Midbrain (tissue), 1 donor: ENCODE data around the gene CBL.
"Not testable (repeated sequence)": the region's sequence is repeated elsewhere in the genome, so short reads cannot be mapped to it uniquely, and the experiment has no call there.

Experiments used
- DNase-seq: peaks from one replicate; lab custom pipeline; 2025; lab: John Stamatoyannopoulos, UW

The CBL gene

GRCh38 chr11:119218141-119218878 is 12.2 kb downstream of the CBL start:
- no peak for DNase-seq

DNA sequence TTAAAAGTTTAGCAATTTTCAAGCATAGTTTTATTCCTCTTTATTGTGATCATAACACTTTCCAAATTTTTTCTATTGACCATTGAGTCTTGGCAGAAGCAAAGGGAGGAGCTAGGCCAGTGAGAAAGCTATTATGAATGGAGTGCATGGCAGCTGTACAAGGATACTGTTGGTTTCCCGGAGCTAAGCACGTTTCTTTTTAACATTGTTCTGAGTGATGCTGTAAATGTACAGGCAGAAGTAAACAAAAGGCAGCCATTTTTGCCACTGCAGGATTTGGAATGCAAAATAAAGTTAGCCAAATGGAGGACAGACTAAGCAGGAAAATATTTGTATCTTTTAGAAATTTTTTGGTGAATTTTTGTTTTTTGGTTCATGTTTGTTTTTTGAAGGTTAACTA is 16.2 kb downstream of the CBL start:
- peak; percentile 56 for DNase-seq

DNA sequence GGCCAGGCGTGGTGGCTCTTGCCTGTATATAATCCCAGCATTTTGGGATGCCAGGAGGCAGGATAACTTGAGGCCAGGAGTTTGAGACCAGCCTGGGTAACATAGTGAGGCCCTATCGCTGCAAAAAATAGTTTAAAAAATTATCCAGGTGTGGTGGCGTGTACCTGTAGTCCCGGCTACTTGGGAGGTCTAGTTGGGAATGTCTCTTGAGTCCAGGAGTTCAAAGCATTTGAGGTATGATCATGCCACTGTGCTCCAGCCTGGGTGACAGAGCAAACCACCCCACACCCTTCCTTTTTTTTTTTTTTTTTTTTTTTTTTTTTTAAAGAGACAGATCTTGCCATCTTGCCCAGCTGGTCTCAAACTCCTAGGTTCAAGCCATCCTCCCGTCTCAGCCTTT is 16.8 kb downstream of the CBL start:
- DNase-seq, result no peak

- no peak for DNase-seq
These were observed 17.7 kb downstream of the CBL start for GRCh38 chr11:119223856-119224255.

GRCh38 chr11:119228535-119229287 is 22.6 kb downstream of the CBL start:
- DNase-seq, result not testable (repeated sequence)

DNA sequence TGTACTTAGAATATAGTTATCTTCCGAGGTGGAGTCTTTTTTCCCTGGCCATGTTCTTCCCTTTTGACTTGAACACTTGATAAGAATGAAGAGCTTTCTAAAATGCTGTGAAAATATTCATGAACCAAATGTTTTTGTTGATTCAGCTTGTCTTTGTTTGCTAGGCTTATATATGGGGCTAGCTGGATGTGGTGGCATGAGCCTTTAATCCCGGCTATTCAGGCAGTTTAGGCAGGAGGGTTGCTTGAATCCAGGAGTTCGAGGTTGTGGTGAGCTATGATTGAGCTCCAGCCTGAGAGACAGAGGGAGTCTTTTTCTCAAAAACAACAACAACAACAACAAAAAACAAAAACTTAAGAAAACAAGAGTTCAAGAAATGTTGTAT is 23.1 kb downstream of the CBL start:
- DNase-seq, result no peak

GRCh38 chr11:119229741-119230140 is 23.6 kb downstream of the CBL start:
- DNase-seq, result no peak

DNA sequence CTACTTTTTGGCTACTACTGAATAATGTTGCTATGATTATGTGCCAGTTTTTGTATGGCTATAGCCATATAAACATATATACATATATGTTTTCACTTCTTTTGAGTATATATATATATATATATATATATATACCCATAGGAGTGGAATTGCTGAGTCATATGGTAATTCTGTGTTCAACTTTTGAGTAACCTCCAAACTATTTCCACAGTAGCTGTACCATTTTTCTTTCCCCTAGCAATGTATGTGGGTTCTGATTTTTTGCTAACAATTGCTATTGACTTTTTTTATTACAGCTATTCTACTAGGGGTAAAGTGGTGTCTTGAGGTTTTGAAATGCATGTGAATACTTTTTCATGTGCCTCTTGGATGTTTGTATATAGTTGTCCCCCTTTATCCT is 30.4 kb downstream of the CBL start:
- no peak for DNase-seq

DNA sequence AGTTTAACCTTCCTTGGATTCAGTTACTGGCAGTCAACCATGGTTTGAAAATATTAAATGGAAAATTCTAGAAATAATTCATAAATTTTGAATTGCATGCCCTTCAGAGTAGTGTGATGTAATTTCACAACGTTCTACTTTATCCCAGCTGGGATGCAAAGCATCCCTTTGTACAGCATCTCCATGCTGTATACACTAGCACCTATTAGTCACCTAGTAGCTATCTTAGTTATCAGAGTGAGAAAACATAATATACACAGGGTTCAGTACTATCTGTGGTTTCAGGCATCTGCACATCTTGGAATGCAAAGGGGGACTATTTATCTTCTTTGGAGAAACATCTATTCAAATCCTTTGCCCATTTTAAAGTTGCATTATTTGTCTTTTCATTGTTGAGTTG is 30.8 kb downstream of the CBL start:
- no peak for DNase-seq

DNA sequence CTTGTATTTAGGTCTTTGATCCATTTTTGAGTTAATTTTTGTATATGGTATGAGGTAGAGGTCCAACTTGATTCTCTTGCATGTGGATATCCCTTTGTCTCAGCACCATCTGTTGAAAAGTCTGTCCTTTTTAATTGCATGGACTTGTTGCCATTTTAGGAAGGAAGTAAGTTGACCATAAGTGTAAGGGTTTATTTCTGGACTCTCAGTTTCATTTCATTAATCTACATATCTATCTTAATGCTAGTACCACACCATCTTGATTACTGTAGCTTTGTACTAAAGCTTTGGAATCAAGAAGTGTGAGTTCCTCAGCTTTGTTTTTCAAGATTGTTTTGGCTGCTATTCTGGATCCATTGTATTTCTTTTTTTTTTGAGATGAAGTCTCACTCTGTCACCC is 31.4 kb downstream of the CBL start:
- no peak for DNase-seq

GRCh38 chr11:119248750-119249670 is 42.9 kb downstream of the CBL start:
- DNase-seq, result no peak

DNA sequence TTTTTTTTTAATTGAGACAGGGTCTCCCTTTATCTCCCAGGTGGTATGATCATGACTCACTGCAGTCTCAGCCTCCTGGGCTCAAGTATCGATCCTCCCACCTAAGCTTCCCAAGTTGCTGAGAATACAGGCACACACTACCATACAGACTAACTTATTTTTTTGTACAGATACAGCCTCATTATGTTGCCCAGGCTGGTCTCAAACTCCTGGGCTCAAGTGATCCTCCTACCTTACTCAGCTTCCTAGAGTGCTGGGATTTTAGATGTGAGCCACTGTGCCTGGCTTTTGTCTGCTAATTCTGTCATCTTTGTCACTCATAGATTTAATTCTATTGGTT is 43.5 kb downstream of the CBL start:
- no peak for DNase-seq

- DNase-seq, result no peak
These were observed 45.0 kb downstream of the CBL start for GRCh38 chr11:119251114-119251513.

GRCh38 chr11:119254239-119254638 is 48.1 kb downstream of the CBL start:
- DNase-seq, result no peak

GRCh38 chr11:119258180-119258579 is 52.0 kb downstream of the CBL start:
- no peak for DNase-seq

DNA sequence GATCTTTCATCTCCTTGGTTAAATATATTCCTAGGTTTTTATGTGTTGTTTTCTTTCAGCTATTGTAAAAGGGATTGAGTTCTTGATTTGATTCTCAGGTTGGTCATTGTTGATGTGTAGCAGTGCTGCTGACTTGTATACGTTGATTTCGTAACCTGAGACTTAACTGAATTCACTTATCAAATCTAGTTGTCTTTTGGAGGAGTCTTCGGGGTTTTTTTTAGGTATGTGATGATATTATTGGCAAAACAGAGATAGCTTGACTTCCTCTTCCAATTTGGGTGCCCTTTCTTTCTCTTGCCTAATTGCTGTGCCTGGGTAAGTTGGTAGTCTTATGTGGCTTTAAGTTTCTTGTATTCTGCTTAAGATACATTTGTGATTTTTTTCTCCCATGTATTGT is 52.8 kb downstream of the CBL start:
- no peak for DNase-seq

- DNase-seq, result no peak
These were observed 56.7 kb downstream of the CBL start for GRCh38 chr11:119262668-119263351.

DNA sequence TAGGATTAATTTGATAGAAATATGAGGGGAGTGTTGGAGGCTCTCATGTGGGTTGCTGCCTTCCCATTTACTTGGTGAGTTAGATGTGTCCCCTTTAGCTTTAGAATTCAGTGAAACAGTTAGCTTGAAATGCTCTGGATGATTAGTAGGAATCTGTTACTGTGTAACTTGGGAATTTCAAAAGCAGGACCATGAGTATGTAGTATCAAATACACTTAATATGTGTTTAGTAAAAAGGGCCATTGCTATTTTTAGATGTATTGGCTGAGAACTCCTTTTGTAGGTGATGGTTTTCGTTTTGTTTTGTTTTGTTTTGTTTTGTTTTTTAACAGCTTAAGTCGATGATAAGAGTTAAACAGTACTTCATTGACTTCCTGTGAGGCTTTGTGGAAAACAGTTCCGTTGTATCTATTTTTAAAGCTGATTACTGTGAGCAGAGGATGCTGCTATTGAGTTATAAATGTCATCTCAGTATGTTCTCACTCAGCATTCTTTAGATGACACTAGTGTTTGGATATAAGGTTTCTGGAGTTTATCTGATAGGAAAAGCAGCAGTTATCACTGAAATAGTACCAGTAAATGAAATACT is 57.3 kb downstream of the CBL start:
- no peak for DNase-seq

- DNase-seq, result no peak
These were observed 59.9 kb downstream of the CBL start for GRCh38 chr11:119266063-119266462.

DNA sequence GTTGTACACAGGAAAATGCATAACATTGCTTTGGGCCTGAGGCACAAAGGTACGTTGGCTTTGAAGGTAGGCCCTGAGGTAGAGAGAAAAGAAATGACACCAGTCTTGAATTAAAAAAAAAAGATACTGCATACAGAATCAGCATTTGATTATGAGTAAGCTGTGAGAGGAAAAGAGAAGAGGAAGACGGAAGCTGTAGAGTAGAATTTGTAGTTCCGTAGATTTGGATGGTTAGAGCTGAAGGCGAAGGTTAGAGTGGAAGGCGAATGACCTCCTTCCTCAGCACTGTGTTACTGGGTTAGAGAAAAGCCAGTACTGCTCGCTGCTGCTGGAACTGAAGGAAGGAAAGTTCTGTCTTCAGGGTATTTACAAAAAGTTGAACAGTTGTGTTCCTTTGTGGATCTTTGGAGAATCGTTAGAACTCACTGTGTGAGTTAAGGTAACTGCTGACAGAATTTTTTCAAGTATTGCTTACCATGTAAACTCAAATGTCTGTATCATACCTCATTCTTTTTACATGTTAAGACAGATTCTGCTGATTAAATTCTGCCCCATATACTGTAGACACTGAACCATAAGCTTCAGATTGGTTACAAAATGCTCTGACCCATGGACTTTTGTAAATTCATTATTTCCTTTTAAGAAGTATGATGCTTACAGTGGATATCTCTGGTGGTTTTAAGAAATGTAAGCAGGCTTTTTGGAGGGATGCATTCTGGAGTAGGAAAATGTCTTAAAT is 60.5 kb downstream of the CBL start:
- no peak for DNase-seq

GRCh38 chr11:119267645-119268044 is 61.5 kb downstream of the CBL start:
- no peak for DNase-seq
